GM18520 (cell line): Measurements from ENCODE around the gene VPS29.
"Not testable (repeated sequence)": the region's sequence is repeated elsewhere in the genome, so short reads cannot be mapped to it uniquely, and the experiment has no call there.

Experiments
- ATAC-seq: cut with Tn5 transposase; IDR thresholded peaks from one replicate; pipeline ENCODE4 v1.9.1; 2021; ENCODE audit not compliant: unreplicated experiment

The VPS29 gene

GRCh38 chr12:110501752-110502738 is at the start of gene VPS29, which contains the start of gene RAD9B:
Gene VPS29 (minus strand): TSS chr12:110502111. CDS start chr12:110502051, 60 bp downstream.
Gene RAD9B (plus strand): TSS chr12:110502331. CDS start chr12:110502338, 7 bp downstream.
- ATAC-seq: peak; percentile 91

DNA sequence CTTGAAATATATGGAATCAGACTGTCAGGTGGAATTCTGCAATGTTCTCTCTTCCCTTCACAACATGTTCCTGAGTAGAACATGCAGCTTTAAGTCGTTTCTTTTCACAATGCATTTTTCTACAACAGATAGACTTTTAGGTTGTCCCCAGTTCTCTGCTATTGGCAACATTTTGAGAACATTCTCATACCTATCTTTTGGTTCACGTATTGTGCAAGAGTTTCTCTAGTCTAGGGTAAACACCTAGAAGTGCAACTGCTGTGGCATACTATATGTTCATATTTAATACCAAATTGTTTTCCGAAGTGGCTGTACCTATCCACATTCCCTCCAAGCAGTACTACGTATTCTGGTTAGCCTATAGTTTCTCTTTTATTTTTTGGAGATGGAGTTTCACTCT is 49.1 kb upstream of the VPS29 start:
- no peak for ATAC-seq

- no peak for ATAC-seq
Measured at GRCh38 chr12:110549716-110550115, 47.8 kb upstream of the VPS29 start.

DNA sequence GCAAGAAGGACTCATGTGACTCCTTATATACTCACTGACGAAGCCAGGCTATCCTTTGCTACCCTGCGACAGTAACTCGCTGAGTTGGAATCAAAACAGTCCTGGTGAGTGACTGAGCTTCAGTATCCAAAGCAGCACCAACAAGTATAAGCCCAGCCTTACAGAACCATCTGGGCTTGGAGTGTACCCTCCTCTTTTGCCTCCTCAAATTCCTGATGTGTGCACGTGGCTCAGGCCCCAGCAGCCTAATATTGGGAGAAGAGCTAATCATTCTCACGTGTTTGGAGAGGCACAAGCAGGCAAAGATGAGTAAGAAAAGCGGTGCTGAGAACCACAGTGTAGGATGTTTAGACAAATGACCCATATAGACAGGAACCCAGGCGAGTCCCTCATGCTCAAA is 46.8 kb upstream of the VPS29 start:
- no peak for ATAC-seq

DNA sequence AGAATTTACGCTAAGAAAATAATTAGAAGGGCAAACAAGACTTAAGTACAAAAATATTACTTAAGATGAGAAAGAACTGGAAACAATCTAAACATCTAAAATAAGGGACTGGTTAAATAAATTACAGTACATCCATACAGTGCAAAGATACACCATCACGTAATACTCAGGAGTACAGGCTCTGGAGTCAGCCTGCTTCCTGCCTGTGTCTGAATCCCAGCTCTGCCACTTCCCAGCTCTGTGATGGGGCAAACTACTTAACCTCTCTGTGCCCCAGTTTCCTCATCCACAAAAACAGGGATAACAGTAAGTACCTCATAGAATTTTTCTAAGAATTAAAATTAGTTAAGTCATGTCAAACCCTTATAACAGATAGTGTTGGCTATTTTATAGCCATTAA is 45.2 kb upstream of the VPS29 start:
- ATAC-seq: no peak

DNA sequence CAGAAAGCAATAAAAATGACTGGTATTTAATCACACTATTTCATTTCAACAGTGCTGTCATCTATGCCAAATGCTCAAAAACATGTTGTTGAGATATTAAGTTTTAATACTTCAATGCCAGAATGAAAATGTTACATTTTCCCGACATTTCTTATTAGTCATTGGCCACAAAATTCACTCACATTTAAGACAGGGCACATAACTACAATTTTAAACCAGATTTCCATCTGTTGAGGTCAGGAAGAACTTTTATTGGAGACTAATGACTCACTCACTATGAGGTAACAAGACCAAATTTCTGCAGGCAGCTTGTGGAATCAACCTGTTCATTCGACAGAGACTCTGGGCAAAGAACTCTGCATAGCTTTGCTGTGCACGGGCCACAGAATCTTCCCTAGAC is 44.4 kb upstream of the VPS29 start:
- no peak for ATAC-seq

GRCh38 chr12:110545812-110546211 is 43.9 kb upstream of the VPS29 start:
- ATAC-seq: no peak

DNA sequence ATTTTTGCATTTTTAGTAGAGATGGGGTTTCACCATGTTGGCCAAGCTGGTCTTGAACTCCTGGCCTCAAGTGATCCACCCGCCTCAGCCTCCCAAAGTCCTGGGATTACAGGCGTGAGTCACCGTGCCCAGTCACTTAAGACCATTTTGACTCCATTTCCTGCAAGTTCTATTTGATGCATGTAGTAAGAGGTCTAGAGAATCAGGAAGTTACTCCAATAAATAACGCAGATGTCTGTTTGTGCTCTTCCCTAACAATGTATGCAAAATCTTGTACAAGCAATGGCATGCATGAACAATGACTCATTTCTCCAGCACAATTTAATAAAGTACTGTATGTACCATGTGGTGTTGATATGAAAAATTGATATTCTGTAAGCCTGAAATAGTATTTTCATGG is 43.3 kb upstream of the VPS29 start:
- not testable (repeated sequence) for ATAC-seq

- ATAC-seq: no peak
Measured at GRCh38 chr12:110543965-110544364, 42.1 kb upstream of the VPS29 start.

- ATAC-seq: no peak
Measured at GRCh38 chr12:110543252-110543959, 41.5 kb upstream of the VPS29 start.

DNA sequence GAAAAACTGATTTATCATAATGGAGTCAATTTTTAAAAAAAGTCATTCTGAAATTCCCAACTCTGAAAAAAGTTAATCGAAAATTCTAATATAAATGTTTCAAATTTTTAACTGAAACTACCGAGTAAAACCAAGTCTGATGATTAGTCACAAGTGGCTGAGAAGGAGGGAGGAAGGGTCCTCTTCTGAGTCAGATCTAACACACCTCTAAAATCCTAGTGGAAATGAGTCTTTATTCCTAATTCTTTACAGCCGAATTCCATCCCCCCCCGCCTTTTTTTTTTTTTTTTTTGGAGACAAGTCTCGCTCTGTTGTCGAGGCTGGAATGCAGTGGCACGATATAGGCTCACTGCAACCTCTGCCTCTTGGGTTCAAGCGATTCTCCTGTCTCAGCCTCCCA is 38.1 kb upstream of the VPS29 start:
- ATAC-seq: no peak

GRCh38 chr12:110538869-110539622 is 37.1 kb upstream of the VPS29 start:
- no peak for ATAC-seq

GRCh38 chr12:110537605-110538409 is 35.9 kb upstream of the VPS29 start:
- ATAC-seq: no peak

DNA sequence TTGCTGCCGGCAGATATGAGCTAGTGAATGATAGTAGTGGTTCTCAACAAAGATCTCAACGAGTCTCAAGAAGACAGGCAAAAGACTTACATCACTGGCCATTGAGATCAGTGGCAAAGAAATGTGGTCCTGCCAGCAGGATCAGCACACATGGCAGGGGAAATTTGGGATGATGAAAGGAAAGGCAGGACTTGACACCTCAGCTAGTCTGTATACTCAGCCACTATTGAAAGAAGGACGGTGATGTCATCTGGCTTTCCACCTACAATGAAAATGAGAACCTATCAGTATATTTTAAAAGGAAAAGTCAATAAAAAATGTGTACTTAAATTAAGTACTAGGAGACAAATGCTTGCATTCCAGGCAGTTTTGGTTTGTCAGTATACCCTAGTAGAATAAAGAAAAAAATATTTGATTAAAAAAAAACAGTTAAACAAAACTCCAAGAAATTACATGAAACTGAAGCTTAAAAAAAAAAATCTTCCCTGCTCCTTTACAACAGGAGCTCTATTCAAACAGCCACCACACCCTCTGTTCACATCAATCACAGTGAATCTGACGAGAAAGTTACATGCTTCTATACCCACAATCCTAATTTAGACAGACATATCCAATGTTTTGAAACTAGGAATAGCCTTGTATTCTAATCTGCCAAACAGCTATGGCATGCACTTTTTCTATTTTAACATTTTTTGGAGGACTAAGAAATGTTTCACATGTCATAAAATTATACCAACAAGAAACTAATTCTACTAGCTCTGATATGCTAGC is 35.1 kb upstream of the VPS29 start:
- no peak for ATAC-seq

DNA sequence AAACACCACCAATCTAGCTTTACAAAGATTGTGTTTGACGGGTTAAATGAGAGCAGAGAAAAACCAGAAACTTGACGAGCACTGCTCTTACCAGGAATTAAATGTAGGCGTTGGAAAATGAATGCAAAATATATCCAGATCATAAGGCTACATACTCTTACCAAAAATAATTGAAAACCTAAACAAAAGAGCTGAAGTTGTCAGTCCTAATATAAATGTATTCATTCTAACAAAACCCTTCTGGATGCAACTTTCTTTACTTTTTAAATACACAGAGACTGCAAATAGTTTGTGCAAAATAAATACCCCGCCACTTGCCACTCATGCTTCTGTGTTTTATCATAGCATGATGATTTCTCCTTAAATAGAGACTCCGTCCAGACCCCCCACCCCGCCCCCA is 32.9 kb upstream of the VPS29 start:
- no peak for ATAC-seq

GRCh38 chr12:110533607-110534006 is 31.7 kb upstream of the VPS29 start:
- ATAC-seq: no peak

DNA sequence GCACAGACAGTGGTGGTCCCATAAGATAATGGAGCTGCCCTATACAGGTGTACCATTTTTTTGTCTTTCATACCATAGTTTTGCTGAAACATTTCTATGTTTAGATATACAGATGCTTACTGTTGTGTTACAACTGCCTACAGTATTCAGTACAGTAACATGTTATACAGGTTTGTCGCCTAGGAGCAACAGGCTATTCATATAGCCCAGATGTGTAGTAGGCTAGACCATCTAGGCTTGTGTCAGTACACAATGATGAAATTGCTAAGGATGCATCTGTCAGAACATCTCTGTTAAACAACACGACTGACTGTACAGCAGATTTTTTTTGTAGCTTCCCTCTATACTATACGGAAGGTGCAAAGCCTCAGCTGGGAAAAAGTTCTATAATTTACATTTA is 30.7 kb upstream of the VPS29 start:
- no peak for ATAC-seq

DNA sequence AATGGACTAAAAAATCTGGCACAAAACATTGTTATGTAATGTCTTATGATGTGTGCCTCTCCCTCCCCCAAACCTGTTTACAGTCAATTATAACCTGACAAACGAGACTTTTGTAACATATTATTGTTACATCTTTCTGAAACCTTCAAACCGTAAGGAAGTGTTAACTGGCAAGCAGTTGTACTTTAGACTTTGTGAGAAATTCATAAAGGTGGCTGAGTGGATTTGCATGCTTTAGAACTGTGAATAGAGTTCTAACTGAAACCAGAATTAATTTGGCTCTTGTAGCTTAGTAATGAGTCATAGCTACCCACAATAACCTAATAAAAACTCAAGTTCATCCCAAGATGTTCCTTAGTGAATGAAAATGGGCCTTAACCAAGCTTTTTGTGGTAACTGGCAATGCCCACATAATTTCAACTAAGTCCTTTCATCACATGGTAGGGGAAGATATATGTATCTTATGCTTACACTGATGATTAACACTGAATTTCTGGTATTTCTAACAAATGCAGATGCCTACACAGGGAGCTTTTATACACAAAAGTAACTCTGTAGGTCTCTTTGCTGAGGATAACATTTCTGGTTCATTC is 29.9 kb upstream of the VPS29 start:
- ATAC-seq: peak; percentile 83

DNA sequence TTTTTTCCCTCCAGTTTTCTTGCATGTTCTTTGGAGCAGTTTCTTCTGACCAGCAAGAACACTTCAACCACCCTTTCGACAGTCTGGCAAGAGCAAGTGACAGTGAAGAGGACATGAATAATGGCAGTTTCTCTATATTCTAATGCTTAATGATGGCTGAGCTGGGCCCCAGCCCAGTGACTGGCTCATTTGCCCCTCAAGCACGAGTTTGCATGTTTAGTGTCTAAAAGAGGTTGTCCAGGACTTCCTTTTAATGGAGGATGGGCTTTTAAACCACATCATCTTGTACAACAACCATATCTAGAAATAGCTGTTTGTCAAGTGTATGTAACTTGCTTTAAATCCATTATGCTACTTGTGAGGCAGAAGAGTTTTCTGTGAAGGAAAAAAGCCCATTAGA is 28.6 kb upstream of the VPS29 start:
- no peak for ATAC-seq
